K562 (cell line): ENCODE measurements around the gene C1QC. TPM values are rescaled to one million over a fixed set of nuclear protein-coding genes. Genes with fewer than 3 reads are reported as not detected.
A peak's percentile ranks its signal among the peaks of the same experiment; 100 is the strongest.

Experiments used
- ATAC-seq: fragments of 200-7000 bp; cut with Tn5 transposase; 3 replicates; pipeline ENCODE4 v1.9.1; 2020; ENCODE audit warnings: moderate library complexity
- BruUV-seq: library from RNA; stranded (reverse); fragments of 400-500 nt; replicated peaks from 2 replicates; lab custom pipeline; 2021; lab: Mats Ljungman, UMichigan
- CTCF ChIA-PET: fragments of 300-600 bp; formaldehyde crosslinking; extraction: SDS; loops from one replicate; lab custom pipeline; 2021; ENCODE audit warnings: low intra/inter-chr PET ratio; lab: Yijun Ruan, JAX
- POLR2A ChIA-PET: fragments of 300-600, 350-650 bp; sonication (Branson Sonifier 250); formaldehyde crosslinking; extraction: SDS; loops from one replicate; lab custom pipeline; 2021; ENCODE audit warnings: antibody characterized with exemption, inconsistent platforms; lab: Yijun Ruan, JAX
- DNase-seq, 4 experiments: peaks; one replicate each; pipeline versions ENCODE4 v3.0.0 to v3.0.0-alpha.2; 2011 to 2018; ENCODE audit warnings: low spot score in 3 of 4, mixed read lengths in 3 of 4; ENCODE audit errors: extremely low read depth in 1 of 4
- FAIRE-seq: peaks from 2 replicates; lab custom pipeline; 2011; peaks lifted over from hg19 to GRCh38; lab: Jason Lieb, UNC
- H2AFZ ChIP-seq: 2 replicates; pipeline ENCODE4 v1.6.0; 2011; ENCODE audit warnings: low read depth, low read length, control low read depth, inconsistent platforms
- H3K27ac ChIP-seq: fragments of 200-600 bp; 3 replicates; pipeline ENCODE4 v1.8.0; 2011; ENCODE audit warnings: low read depth, mild to moderate bottlenecking, control low read depth, inconsistent platforms, low read length, moderate library complexity, mixed read lengths; ENCODE audit errors: extremely low read depth
- H3K27me3 ChIP-seq, 2 experiments: fragments of 300-600 bp in 1 of 2; 2 replicates in 1 of 2; 3 replicates in 1 of 2; pipeline versions ENCODE4 v1.6.0 to v1.8.0; 2011; ENCODE audit warnings: inconsistent platforms in 2 of 2, low read length in 2 of 2, mild to moderate bottlenecking in 1 of 2, mixed read lengths in 1 of 2, moderate library complexity in 1 of 2; ENCODE audit not compliant: control insufficient read depth in 2 of 2, insufficient read depth in 2 of 2
- H3K36me3 ChIP-seq: fragments of 300-600 bp; 3 replicates; pipeline ENCODE4 v1.8.0; 2011; ENCODE audit warnings: mild to moderate bottlenecking, low read length, inconsistent platforms; ENCODE audit not compliant: control insufficient read depth, insufficient read depth
- H3K4me1 ChIP-seq, 2 experiments: fragments of 200-600 bp in 1 of 2; replicated peaks in 1 of 2; 2 replicates in 1 of 2; 3 replicates in 1 of 2; pipeline versions ENCODE4 v1.5.1 to v1.8.0; 2011; ENCODE audit warnings: inconsistent platforms in 2 of 2, low read length in 2 of 2, mild to moderate bottlenecking in 1 of 2, mixed read lengths in 1 of 2, moderate library complexity in 1 of 2; ENCODE audit not compliant: control insufficient read depth in 2 of 2, insufficient read depth in 2 of 2
- H3K4me2 ChIP-seq: 2 replicates; pipeline ENCODE4 v1.6.1; 2011; ENCODE audit warnings: low read length, control low read depth, inconsistent platforms, mixed read lengths; ENCODE audit not compliant: insufficient read depth
- H3K4me3 ChIP-seq: fragments of 200-600 bp; sonication (generic), shearing (Covaris generic); 2 replicates; pipeline ENCODE4 v1.5.1; 2016; ENCODE audit warnings: control low read depth, inconsistent platforms
- H3K79me2 ChIP-seq: fragments of 200-600 bp; 3 replicates; pipeline ENCODE4 v1.8.0; 2011; ENCODE audit warnings: low read length, inconsistent platforms; ENCODE audit not compliant: control insufficient read depth, insufficient read depth
- H3K9ac ChIP-seq, 2 experiments: 2 replicates each; pipeline versions ENCODE4 v1.6.0 to v1.6.1; 2011; ENCODE audit warnings: low read depth in 2 of 2, low read length in 2 of 2, control low read depth in 1 of 2, inconsistent platforms in 1 of 2, mild to moderate bottlenecking in 1 of 2, mixed read lengths in 1 of 2; ENCODE audit not compliant: insufficient read depth in 1 of 2
- H3K9me1 ChIP-seq: one replicate; pipeline ENCODE4 v1.6.0; 2011; ENCODE audit warnings: inconsistent platforms, mild to moderate bottlenecking, low read length, moderate library complexity; ENCODE audit not compliant: control insufficient read depth, insufficient read depth
- H3K9me3 ChIP-seq: replicated peaks from 2 replicates; pipeline ENCODE4 v1.5.1; 2011; ENCODE audit warnings: low read depth, low read length, inconsistent platforms; ENCODE audit not compliant: control insufficient read depth, insufficient read depth
- H4K20me1 ChIP-seq: replicated peaks from 2 replicates; pipeline ENCODE4 v1.6.1; 2011; ENCODE audit warnings: low read length, inconsistent platforms, mixed read lengths; ENCODE audit not compliant: control insufficient read depth, insufficient read depth
- ASH1L ChIP-seq: fragments of 450-650 bp; IDR thresholded peaks from 2 replicates; pipeline ENCODE4 v1.6.1; 2018; ENCODE audit warnings: borderline replicate concordance, mild to moderate bottlenecking, low read depth; ENCODE audit not compliant: partially characterized antibody
- BRF2 ChIP-seq: IDR thresholded peaks from 3 replicates; pipeline ENCODE4 v1.6.1; 2011; ENCODE audit warnings: borderline replicate concordance, mild to moderate bottlenecking; ENCODE audit not compliant: insufficient read length, insufficient read depth
- E2F6 ChIP-seq, 2 experiments: IDR thresholded peaks; 2 replicates each; pipeline ENCODE4 v1.6.1; 2011; ENCODE audit warnings: borderline replicate concordance in 1 of 2, control low read depth in 1 of 2, low read depth in 1 of 2, low read length in 1 of 2, mild to moderate bottlenecking in 1 of 2, mixed read lengths in 1 of 2, moderate library complexity in 1 of 2; ENCODE audit not compliant: insufficient read depth in 1 of 2, insufficient read length in 1 of 2, poor library complexity in 1 of 2, severe bottlenecking in 1 of 2; ENCODE audit errors: extremely low read depth in 1 of 2
- HBP1 ChIP-seq: fragments of 450-650 bp; formaldehyde crosslinking; IDR thresholded peaks from 2 replicates; pipeline ENCODE4 v1.4.0; 2022; ENCODE audit warnings: missing genetic modification characterization
- LARP7 ChIP-seq: fragments of 450-650 bp; IDR thresholded peaks from 2 replicates; pipeline ENCODE4 v1.6.1; 2016
- NONO ChIP-seq, 2 experiments: fragments of 200-400 bp in 1 of 2; fragments of 450-650 bp in 1 of 2; formaldehyde crosslinking in 1 of 2; IDR thresholded peaks; 2 replicates each; pipeline ENCODE4 v1.6.1; 2017; ENCODE audit warnings: low read depth in 2 of 2, mild to moderate bottlenecking in 2 of 2, moderate library complexity in 2 of 2, low read length in 1 of 2
- RFX7 ChIP-seq: fragments of 250-450 bp; sonication (Bioruptor Pico); IDR thresholded peaks from 2 replicates; pipeline ENCODE4 v1.5.1; 2021; ENCODE audit warnings: mild to moderate bottlenecking
- USF2 ChIP-seq: sonication (generic); formaldehyde crosslinking; IDR thresholded peaks from 2 replicates; pipeline ENCODE4 v1.5.0; 2020; ENCODE audit warnings: missing genetic modification reagents
- ZKSCAN8 ChIP-seq: fragments of 200-800 bp; sonication (Bioruptor generic); IDR thresholded peaks from 2 replicates; pipeline ENCODE4 v1.6.1; 2016; ENCODE audit warnings: missing genetic modification characterization, missing compliant biosample characterization
- WGBS: fragments of 100-300 bp; shearing (Covaris generic); methylation state at CpG from one replicate; pipeline ENCODE4 v1.1.6; 2016; ENCODE audit warnings: low coverage, mixed read lengths; ENCODE audit not compliant: insufficient coverage; ENCODE audit errors: missing lambda C conversion rate; 5-methylcytosine and 5-hydroxymethylcytosine counted together
- in situ Hi-C: fragments of 300-500 bp; cut with MboI; formaldehyde crosslinking; loops from 4 replicates; pipeline ENCODE4 v1.15.0; 2018; ENCODE audit warnings: inconsistent platforms, mixed read lengths
- intact Hi-C: fragments of 100-400 bp; cut with micrococcal nuclease; formaldehyde crosslinking; loops from 2 replicates; pipeline ENCODE4 v1.14.2; 2022
- polyA plus RNA-seq, 8 experiments: library from polyadenylated mRNA; depleted of rRNA in 4 of 8; stranded (reverse) in 5 of 8; unstranded in 3 of 8; fragments of >200 nt; fragmentation: Nextera tagmentation in 2 of 8; fragmentation: Illumina TruSeq in 1 of 8; extraction: Ambion mirVana in 2 of 8; extraction: Trizol in 1 of 8; gene quantifications; 2 replicates each; pipeline versions ENCODE4 v1.2.1 to v1.2.3, GENCODE V29; 2011 to 2014; ENCODE audit warnings: inconsistent platforms in 1 of 8, missing spikeins in 1 of 8
- total RNA-seq, 7 experiments: library from RNA; depleted of rRNA in 6 of 7; stranded (reverse); fragments of >200 nt in 6 of 7; fragmentation: Illumina TruSeq in 2 of 7; extraction: Trizol in 2 of 7; gene quantifications; 2 replicates each; pipeline versions ENCODE4 v1.2.1 to v1.2.3, GENCODE V29; 2011 to 2021; ENCODE audit warnings: low replicate concordance in 1 of 7
- TF ChIP-seq, protein P1 (sequence below), 3 experiments: fragments of 200-800 bp in 1 of 3; sonication (Bioruptor generic) in 1 of 3; sonication (generic) in 1 of 3; formaldehyde crosslinking in 1 of 3; IDR thresholded peaks; 2 replicates each; pipeline versions ENCODE4 v1.6.1 to v1.8.0; 2016 to 2022; ENCODE audit warnings: mild to moderate bottlenecking in 2 of 3, missing compliant biosample characterization in 2 of 3, missing genetic modification characterization in 2 of 3, missing genetic modification reagents in 1 of 3
- TF ChIP-seq, protein P2 (sequence below): fragments of 450-650 bp; conservative IDR thresholded peaks from 2 replicates; pipeline ENCODE4 v1.6.1; 2016; ENCODE audit warnings: missing genetic modification characterization, low read depth, mild to moderate bottlenecking, control low read depth, missing compliant biosample characterization

C1QC gene
- total and polyA plus RNA-seq, 9 of the 15 experiments (the other 6 are each of a cell fraction or from before 2014, with no cell fraction given): 0.69 TPM; not detected in 8

DNA sequence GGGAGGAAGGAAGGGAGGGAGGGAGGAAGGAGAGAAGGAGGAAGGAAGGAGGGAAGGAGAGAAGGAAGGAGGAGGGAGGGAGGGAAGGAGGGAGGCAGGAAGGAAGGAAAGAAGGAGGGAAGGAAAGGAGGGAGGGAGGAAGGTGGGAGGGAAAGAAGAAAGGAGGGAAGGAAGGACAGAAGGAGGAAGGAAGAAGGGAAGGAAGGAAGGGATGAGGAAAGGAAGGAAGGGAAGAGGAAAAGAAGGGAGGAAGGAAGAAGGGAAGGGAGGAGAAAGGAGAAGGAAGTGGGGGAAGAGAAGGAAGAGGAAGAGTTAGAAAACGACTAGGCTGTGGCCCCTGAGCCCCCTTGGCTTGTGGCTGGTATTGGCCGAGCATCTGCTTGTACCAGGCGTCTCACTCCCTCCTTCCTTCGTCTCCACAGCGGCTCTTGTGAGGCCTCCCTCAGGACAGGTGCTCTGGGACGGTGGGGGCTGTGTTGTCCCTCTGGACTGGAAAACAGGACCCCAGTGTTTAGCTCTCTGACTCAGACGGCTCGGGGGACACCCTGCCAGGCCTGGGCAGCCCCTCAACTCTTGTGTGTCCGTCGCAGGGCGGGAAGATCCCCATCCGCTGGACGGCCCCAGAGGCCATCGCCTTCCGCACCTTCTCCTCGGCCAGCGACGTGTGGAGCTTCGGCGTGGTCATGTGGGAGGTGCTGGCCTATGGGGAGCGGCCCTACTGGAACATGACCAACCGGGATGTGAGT, 43.2 kb upstream of the C1QC start:
- in situ Hi-C loops: no loop called here
- H4K20me1 ChIP-seq: peaks cover 22% of the 10 kb centered on the region
- H3K27ac ChIP-seq: no peak overlapping the region
- peak; percentile 83 for ATAC-seq
- H3K4me1 ChIP-seq: peaks cover 0 to 15% of the 10 kb centered on the region in 2 experiments; a peak in 1 of 5 replicates
- H3K4me2 ChIP-seq: no peak overlapping the region
- no peak overlapping the region for H3K4me3 ChIP-seq
- no peak overlapping the region for H2AFZ ChIP-seq
- peak in 3 of 4 experiments; percentile 33 to 41 (median 41) for DNase-seq
- CTCF ChIA-PET: interaction anchor here (0.6 kb wide), 1 partner anchor 98 kb away, joined by 4 read pairs; no protein-coding TSS in a partner anchor
- no TSS peak for BruUV-seq
- H3K9ac ChIP-seq: no peak overlapping the region
- under 1% methylated on average over 22 of the region's 22 CpGs for WGBS
- no peak for FAIRE-seq
- H3K79me2 ChIP-seq: no peaks in the 10 kb centered on the region
- H3K36me3 ChIP-seq: no peaks in the 10 kb centered on the region
- no peaks in the 10 kb centered on the region for H3K9me3 ChIP-seq
- peaks cover 2% of the 10 kb centered on the region for H3K9me1 ChIP-seq
- H3K27me3 ChIP-seq: peaks cover 39 to 80% of the 10 kb centered on the region in 2 experiments
- POLR2A ChIA-PET: interaction anchor here (0.6 to 0.9 kb wide), 4 partner anchors 9 to 649 kb away, joined by 3 to 4 read pairs (median 4); no protein-coding TSS in a partner anchor
- intact Hi-C loops: no loop called here
- TF ChIP-seq NONO (IDR thresholded peaks at IDR 0.05; ENCODE audit: low read depth in 2 of 2, low read length in 1 of 2) (no peak), ZKSCAN8 (CRISPR knock-in tag) (no peak), RFX7 (CRISPR knock-in tag) (no peak), LARP7 (0 out of 2 replicates have a peak, but pooled peaks have one; percentile 39), BRF2 (no peak), USF2 (CRISPR knock-in tag) (peak; percentile 73), ASH1L (no peak), E2F6 (IDR thresholded peaks at IDR 0.05; ENCODE audit: borderline replicate concordance in 1 of 2, extremely low read depth in 1 of 2, insufficient read depth in 1 of 2, insufficient read length in 1 of 2, low read depth in 1 of 2, low read length in 1 of 2, poor library complexity in 1 of 2, severe bottlenecking in 1 of 2) (peak in 1 of 2 experiments; percentile 8), HBP1 (CRISPR knock-in tag) (0 out of 2 replicates have a peak, but pooled peaks have one; percentile 65)
- TF ChIP-seq, protein P1, sequence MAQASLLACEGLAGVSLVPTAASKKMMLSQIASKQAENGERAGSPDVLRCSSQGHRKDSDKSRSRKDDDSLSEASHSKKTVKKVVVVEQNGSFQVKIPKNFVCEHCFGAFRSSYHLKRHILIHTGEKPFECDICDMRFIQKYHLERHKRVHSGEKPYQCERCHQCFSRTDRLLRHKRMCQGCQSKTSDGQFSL (CRISPR knock-in tag; IDR thresholded peaks at IDR 0.05): no peak
- TF ChIP-seq, protein P1 (tag; IDR thresholded peaks at IDR 0.05): no peak
- TF ChIP-seq, protein P2, sequence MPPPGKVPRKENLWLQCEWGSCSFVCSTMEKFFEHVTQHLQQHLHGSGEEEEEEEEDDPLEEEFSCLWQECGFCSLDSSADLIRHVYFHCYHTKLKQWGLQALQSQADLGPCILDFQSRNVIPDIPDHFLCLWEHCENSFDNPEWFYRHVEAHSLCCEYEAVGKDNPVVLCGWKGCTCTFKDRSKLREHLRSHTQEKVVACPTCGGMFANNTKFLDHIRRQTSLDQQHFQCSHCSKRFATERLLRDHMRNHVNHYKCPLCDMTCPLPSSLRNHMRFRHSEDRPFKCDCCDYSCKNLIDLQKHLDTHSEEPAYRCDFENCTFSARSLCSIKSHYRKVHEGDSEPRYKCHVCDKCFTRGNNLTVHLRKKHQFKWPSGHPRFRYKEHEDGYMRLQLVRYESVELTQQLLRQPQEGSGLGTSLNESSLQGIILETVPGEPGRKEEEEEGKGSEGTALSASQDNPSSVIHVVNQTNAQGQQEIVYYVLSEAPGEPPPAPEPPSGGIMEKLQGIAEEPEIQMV (tag): peak; percentile 40; the same call in 1 of the 2 replicates
